Right ventricle myocardium superior (tissue), 1 donor: ENCODE results near the gene SLC6A8. TPM values are rescaled to one million over a fixed set of nuclear protein-coding genes. Genes with fewer than 3 reads are reported as not detected.
A peak's percentile ranks its signal among the peaks of the same experiment; 100 is the strongest.

Experiments used
- ATAC-seq: fragments of 200-7000 bp; cut with Tn5 transposase; one replicate; pipeline ENCODE4 v1.9.1; 2020; ENCODE audit warnings: mild to moderate bottlenecking; ENCODE audit not compliant: poor library complexity
- DNase-seq: peaks from one replicate; pipeline ENCODE4 v3.0.0-alpha.2; 2020
- intact Hi-C: fragments of 100-400 bp; cut with DNase I; formaldehyde crosslinking; loops from one replicate; pipeline ENCODE4 v1.11.2; 2022
- total RNA-seq: library from RNA; stranded (reverse); fragmentation: NEBNext Ultra II Directional; extraction: Animal tissue kit (Norgen Biotek cat#: 25700); gene quantifications from one replicate; pipeline ENCODE4 v1.2.1, GENCODE V29; 2021
- donor health status: DM: no; HTN: yes; CAD: no; lungs with severe emphysema.

The SLC6A8 gene
- total RNA-seq, 1 donor from 2014 or later: 192 TPM

DNA sequence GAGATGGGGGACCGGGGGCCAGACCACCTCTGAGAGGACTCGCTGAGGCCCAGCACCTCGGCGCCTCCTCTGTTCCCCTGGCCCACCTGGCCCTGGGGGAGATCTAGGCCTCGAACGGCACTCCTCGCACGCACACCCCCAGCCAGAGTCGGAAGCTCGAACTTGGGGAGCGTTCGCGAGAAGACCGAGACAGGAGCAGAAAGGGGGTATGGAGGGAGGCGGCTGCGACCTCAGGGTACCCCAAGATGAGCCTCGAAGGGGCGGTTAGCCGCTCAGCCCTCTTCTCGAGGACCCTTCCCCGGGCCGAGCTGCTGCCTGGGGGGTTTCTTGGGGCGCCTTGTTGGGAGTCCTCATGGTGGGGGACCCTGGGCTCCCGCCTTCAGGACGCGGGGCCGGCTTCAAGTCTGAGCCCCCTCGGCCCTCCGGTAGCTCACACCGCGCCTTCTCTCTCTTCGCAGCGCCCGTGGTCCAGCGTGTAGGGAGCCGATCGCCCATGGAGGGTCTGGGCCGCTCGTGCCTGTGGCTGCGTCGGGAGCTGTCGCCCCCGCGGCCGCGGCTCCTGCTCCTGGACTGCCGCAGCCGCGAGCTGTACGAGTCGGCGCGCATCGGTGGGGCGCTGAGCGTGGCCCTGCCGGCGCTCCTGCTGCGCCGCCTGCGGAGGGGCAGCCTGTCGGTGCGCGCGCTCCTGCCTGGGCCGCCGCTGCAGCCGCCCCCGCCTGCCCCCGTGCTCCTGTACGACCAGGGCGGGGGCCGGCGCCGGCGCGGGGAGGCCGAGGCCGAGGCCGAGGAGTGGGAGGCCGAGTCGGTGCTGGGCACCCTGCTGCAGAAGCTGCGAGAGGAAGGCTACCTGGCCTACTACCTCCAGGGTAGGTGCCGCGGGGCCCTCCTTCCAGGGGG, 40.0 kb upstream of the SLC6A8 start:
- intact Hi-C loops: no loop called here
- ATAC-seq (no peak), DNase-seq (no peak)

DNA sequence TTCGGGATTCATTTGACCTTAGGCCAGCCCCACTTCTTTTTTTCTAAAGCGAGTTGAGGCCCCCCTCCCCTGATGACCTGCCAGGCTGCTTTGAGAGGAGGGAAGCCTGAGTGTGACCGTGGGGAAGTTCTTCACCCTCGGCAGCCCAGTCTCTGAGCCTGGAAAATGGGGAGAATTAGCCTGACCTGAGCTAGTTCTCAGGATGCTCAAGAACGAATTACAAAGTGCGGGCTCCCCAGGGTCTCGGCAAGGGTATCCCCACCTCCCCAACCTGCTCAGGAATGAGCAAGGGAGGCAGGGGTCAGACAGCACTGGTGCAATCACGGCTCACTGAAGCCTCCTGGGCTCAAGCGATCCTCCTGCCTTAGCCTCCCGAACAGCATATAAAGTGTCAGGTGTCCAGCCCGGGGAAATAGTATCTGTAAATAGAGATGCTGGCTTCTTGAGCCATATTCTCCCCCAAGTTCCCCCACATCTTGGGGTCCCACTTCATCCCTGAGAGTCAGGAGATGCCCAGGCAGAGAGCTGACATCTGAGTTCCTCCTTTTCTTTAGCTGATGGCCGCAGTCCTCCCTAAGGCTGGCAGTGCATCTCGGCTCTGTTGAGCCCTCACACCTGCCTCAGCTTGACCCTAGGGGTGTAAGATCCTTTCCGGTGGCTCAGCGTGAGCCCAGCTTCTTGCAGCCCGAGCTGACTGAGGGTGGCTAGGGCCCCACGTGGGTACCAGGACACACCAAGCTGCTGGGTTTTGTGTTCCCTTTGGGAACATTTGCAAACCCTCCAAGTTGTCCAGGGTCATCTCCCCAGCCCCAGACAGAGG, 39.2 kb upstream of the SLC6A8 start:
- intact Hi-C loops: no loop called here
- ATAC-seq (no peak), DNase-seq (no peak)

DNA sequence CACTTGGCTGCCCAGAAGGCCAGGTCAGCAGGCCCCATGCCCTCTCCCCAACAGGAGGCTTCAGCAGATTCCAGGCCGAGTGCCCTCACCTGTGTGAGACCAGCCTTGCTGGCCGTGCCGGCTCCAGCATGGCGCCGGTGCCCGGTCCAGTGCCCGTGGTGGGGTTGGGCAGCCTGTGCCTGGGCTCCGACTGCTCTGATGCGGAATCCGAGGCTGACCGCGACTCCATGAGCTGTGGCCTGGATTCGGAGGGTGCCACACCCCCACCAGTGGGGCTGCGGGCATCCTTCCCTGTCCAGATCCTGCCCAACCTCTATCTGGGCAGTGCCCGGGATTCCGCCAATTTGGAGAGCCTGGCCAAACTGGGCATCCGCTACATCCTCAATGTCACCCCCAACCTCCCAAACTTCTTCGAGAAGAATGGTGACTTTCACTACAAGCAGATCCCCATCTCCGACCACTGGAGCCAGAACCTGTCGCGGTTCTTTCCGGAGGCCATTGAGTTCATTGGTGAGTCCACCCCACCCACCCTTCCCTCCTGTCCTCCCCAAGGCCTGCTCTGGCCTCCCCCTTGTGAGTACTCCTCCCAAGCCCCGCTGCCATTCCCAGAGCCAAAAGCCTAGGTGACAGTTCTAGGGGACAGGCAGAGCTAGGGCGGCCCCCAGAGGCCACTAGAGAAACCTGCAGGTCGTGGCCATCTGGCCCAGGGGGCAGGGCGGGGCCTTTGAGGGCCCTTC, 38.4 kb upstream of the SLC6A8 start:
- intact Hi-C loops: no loop called here
- ATAC-seq (peak; percentile 76), DNase-seq (no peak)

- intact Hi-C loops: no loop called here
- no peak for DNase-seq
Observed at GRCh38 chrX:153649915-153650782, 37.6 kb upstream of the SLC6A8 start.

DNA sequence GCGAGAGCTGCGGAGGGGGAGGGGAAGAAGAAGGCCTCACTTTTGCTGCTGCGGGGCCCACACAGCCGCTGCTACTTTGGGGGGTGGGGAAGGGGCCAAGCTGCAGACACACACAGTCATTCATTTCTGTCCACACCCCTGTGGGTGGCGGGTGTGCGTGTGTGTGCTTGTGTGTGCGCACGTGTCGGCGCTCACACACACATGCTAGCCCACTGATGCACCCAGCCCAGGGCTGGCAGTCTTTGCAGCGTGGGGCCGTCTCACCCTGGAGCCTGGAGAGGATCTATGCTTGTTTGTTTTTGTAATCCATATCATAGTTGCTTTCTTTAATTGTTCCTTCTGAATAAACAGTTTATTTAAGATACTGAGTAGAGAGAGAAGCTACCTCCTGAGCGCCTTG, 36.8 kb upstream of the SLC6A8 start:
- intact Hi-C loops: no loop called here
- no peak for DNase-seq
- no peak for ATAC-seq

More at GRCh38 chrX:153649915-153650782, 37.6 kb upstream of the SLC6A8 start:
- no peak for ATAC-seq

DNA sequence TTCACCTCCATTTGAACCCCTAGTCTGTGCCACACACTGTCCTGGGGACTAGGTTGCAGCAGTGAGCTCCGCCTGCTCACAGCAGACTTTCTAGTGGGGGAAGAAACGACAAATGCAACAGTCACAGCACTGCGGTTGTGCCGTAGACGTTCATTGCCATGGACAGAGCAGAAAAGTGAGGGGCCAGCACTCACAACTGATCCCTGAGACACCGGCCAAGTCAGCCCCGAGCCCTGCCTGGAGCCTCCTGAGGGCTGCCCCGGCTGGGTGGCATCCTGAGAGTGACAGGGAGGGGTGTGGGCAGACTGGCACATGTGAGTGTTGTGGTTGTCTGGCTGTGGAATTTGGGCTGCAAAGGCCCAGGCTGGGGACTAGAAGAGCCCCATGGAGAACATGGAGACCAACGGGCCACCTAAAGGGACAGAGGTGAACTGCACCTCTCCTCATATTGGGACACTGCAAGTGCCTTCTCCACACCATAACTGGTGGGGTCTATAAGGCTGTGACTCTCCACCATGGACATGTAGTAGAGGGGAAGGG, 36.1 kb upstream of the SLC6A8 start:
- ATAC-seq (no peak), DNase-seq (no peak)
- intact Hi-C loops: no loop called here

- ATAC-seq: no peak
- intact Hi-C loops: no loop called here
- no peak for DNase-seq
Observed at GRCh38 chrX:153653556-153653955, 34.2 kb upstream of the SLC6A8 start.

DNA sequence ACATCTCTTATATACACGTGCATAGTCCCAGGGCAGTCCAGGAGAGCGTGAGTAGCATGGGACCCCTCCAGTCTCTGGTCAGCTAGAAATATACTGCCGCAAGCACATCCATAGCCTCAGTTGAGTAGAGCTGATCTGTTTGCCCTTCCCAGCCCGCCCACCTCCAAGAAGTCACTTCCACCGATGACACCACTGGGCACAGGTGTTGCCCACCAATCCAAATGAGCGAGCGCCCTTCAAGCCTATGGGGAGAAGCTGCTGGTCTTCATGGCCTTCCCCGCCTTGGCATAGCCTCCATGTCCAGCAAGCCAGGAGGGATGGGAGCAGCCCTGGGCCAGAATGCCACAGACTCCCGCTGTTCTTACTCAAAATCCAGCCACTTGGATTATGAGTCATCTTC, 30.6 kb upstream of the SLC6A8 start:
- intact Hi-C loops: no loop called here
- ATAC-seq: no peak
- DNase-seq: no peak

- intact Hi-C loops: no loop called here
- ATAC-seq (no peak), DNase-seq (no peak)
Observed at GRCh38 chrX:153659268-153659667, 28.5 kb upstream of the SLC6A8 start.

GRCh38 chrX:153662266-153662665, 25.5 kb upstream of the SLC6A8 start:
- ATAC-seq: no peak
- DNase-seq: peak; percentile 71
- intact Hi-C loops: no loop called here

- ATAC-seq (no peak), DNase-seq (no peak)
- intact Hi-C loops: loop anchor here (2.0 kb wide), 1 partner anchor 111 kb away; no protein-coding TSS in a partner anchor
Observed at GRCh38 chrX:153665726-153666306, 21.9 kb upstream of the SLC6A8 start.

GRCh38 chrX:153667281-153667955, 20.3 kb upstream of the SLC6A8 start:
- DNase-seq (no peak), ATAC-seq (no peak)
- intact Hi-C loops: loop anchor here (2.0 kb wide), 1 partner anchor 113 kb away; no protein-coding TSS in a partner anchor

GRCh38 chrX:153667956-153668396, 19.8 kb upstream of the SLC6A8 start:
- ATAC-seq: peak; percentile 88
- peak; percentile 90 for DNase-seq
- intact Hi-C loops: loop anchor here (2.0 kb wide), 1 partner anchor 113 kb away; no protein-coding TSS in a partner anchor

DNA sequence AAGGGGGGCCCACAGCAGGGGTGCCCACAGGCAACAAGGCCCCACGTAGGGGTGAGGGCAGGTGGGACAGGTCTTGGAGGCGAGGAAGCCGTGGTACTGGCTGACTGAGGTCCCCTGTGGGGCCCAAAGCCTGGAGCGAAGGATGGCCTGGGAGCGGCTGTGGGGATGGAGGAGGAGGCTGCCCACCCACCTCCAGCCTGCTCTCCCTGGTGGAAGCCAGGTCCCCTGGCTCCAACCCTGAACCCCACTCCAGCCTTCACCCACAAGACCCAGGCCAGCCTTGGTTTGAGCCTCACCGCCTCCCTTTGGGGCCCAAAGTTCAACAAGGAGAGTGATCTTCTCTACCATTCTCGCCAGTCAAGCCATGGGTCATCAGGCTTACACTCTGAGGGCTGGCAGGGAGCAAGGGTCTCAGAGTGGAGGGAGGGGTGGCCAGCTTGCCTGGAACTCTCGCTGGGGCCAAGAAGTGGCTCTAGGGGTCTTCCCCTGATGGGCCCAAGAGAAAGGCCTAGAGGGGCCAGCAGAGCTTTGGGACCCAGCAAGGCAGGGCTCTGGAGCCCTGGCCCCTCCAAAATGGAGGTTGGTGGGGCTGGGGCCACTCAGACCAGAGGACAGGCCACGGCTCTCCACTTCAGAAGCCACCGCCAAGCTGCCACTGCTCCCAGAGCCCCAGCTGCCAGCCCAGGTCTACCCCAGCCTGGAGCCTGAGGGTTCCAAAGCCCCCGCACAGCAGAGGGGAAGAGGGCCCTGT, 19.1 kb upstream of the SLC6A8 start:
- no peak for DNase-seq
- intact Hi-C loops: no loop called here
- ATAC-seq: no peak

GRCh38 chrX:153669174-153669890, 18.4 kb upstream of the SLC6A8 start:
- ATAC-seq: peak; percentile 46
- intact Hi-C loops: no loop called here
- DNase-seq: no peak
